Stimulated activated memory B cell treated with anti-CD40 and anti-IgM and Interleukin-4, amounts not matched to agents 10 μg/mL and 1 μg/mL and 100 μg/mL, for 72 hours (primary cell): Measurements from ENCODE around the gene MAGEC2.

Source experiments
- ATAC-seq: fragments of 150-1000 bp; cut with Tn5 transposase; 2 replicates; pipeline ENCODE4 v1.10.0; 2021
- H3K27ac Mint-ChIP-seq: one replicate; pipeline ENCODE4 v1.8.0; 2022; ENCODE audit warnings: mild to moderate bottlenecking, mixed read lengths
- H3K27me3 Mint-ChIP-seq: one replicate; pipeline ENCODE4 v1.8.0; 2022; ENCODE audit warnings: mixed read lengths
- H3K36me3 Mint-ChIP-seq: one replicate; pipeline ENCODE4 v1.8.0; 2022; ENCODE audit warnings: mixed read lengths
- H3K4me1 Mint-ChIP-seq: one replicate; pipeline ENCODE4 v1.8.0; 2022; ENCODE audit warnings: mixed read lengths
- H3K4me3 Mint-ChIP-seq: one replicate; pipeline ENCODE4 v1.8.0; 2022; ENCODE audit warnings: mild to moderate bottlenecking, moderate library complexity, mixed read lengths
- H3K9me3 Mint-ChIP-seq: one replicate; pipeline ENCODE4 v1.8.0; 2022; ENCODE audit warnings: mixed read lengths

The MAGEC2 gene, protein sequence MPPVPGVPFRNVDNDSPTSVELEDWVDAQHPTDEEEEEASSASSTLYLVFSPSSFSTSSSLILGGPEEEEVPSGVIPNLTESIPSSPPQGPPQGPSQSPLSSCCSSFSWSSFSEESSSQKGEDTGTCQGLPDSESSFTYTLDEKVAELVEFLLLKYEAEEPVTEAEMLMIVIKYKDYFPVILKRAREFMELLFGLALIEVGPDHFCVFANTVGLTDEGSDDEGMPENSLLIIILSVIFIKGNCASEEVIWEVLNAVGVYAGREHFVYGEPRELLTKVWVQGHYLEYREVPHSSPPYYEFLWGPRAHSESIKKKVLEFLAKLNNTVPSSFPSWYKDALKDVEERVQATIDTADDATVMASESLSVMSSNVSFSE

DNA sequence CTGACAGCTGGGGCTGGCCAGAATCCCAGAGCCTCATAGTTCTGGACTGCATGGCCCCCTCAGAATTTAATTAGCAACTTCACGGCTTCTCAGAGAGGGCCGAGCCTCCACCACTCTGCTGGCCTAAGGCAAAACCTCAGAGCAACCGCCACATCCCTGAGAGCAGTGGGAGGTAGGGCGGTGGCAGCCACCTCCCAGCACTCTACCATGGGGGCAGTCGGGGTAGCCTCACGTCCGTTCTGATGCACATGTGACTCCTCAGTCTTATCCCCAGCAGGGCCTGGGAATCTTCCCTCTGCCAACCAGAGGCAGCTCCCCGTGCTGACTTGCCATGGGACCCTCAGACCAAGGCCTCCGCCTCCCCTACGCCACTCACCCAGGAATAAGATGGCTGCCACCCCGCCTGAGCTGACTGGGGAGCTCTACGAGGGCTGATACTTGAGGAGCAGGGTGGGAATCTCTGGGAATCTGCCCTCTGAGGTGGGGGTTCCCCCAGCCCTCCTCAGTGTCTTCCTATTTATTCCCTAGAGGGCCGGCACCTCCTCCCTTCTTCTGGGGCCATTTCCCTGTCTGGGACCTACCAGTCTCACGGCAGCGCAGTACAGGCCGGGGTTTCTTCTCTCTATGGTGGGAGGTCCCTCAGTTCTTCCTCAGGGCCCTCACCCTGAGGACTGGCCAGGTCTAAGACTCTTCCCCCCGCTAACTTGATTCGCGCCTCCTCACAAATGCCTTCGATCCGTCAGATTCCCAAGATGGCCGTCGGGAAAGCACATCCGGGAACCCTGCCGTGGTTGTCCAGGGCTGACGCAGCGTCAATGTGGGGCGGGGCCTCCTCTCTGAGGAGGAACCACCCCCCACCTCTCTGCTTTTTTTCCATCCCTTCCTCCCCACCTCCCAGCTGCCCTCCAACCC, at the start of gene MAGEC2:
Gene MAGEC2, minus strand, starts transcription at position 769 of the 912 bp plus-strand sequence. CDS start 1,303 bp downstream, outside the sequence.
- Mint-ChIP-seq H3K4me1 (no peaks in the 10 kb centered on the region), H3K27me3 (no peaks in the 10 kb centered on the region), H3K9me3 (no peaks in the 10 kb centered on the region), H3K4me3 (no peak within 1 kb of the TSS), H3K36me3 (no peaks in the 10 kb centered on the region), H3K27ac (no peak within 1 kb of the TSS)
- ATAC-seq = no peak

DNA sequence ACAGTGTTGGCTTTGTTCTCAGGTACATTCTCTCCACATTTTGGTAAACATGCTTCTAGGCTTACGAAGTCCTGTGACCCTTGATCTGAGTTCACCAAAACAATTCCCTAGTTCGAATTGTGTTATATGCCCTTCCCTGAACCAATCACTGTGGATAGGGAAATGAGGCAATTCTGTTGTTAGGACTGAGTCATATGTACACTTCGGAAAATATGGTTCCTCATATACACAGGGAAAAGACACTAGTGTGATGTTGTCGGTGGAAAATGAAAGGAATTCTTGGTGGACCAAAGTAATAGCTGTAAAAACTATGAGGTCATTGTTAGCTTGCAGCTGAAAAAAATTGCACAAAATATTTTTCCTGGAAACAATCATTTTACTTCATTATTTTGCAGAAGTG, 46.6 kb upstream of the MAGEC2 start:
- Mint-ChIP-seq H3K27ac (no peak overlapping the region), H3K4me1 (no peaks in the 10 kb centered on the region), H3K27me3 (no peaks in the 10 kb centered on the region), H3K36me3 (no peaks in the 10 kb centered on the region), H3K9me3 (peaks cover 3% of the 10 kb centered on the region), H3K4me3 (no peak overlapping the region)
- ATAC-seq = no peak

DNA sequence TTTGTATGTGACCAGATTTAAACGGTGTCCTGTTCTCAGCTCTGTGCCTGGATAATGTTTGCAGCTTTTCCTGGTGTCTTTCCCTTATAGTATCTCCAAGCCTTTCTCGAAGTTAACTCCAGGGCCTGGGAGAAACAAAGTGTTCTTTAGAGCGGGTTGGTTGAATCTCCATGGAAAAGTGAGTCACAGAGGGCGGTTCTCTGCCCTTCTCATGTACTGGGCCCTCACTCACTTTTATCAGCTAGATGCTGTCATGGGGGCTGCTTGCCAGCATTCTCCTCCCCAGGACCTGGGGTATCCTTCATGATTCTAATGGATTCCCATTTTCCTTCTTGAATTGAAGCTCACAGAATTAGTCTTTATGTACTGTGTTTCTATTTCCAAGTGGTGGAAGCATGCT, 46.1 kb upstream of the MAGEC2 start:
- no peaks in the 10 kb centered on the region for H3K4me1 Mint-ChIP-seq
- H3K9me3 Mint-ChIP-seq = peaks cover 3% of the 10 kb centered on the region
- H3K36me3 Mint-ChIP-seq = no peaks in the 10 kb centered on the region
- H3K27me3 Mint-ChIP-seq = no peaks in the 10 kb centered on the region
- no peak overlapping the region for H3K27ac Mint-ChIP-seq
- ATAC-seq = no peak
- no peak overlapping the region for H3K4me3 Mint-ChIP-seq

DNA sequence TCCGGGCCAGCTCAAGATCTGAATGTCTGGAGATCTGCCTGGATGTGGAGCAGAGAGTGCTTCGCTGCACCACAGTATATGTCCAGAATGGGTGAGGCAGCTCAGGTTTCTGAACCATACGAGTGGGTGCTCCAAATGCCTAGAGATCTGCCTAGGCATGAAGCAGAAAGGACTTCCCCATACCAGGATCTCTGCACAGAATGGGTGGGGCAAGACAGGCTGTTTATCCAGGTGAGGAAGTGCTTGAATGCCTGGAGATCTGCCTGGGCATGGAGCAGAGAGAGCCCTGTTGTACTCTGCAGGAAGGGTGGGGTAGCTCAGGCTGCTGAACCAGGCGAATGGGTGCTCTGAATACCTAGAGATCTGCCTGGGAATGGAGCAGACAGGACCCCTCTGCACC, 45.4 kb upstream of the MAGEC2 start:
- Mint-ChIP-seq H3K9me3 (peaks cover 3% of the 10 kb centered on the region), H3K4me3 (no peak overlapping the region), H3K36me3 (no peaks in the 10 kb centered on the region), H3K27ac (no peak overlapping the region), H3K4me1 (no peaks in the 10 kb centered on the region), H3K27me3 (no peaks in the 10 kb centered on the region)
- no peak for ATAC-seq

DNA sequence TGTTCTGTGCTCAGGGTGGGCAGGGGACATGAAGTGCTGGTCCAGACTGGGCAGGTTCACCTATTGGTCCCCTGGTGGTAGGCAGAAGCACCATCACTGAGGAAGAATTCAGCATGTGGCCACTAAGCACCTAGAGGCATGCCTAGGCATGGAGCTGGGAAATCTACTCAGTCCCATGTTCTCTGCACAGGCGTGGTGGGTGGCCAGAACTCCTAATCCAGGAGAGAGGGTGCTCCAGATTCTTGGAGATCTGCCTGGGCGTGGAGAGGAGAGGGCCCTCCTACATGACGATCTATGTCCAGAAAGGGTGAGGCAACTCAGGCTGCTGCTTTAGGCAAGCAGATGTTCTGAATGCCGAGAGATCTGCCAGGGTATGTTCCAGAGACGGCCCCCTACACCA, 44.6 kb upstream of the MAGEC2 start:
- Mint-ChIP-seq H3K36me3 (no peaks in the 10 kb centered on the region), H3K4me3 (no peak overlapping the region), H3K27ac (no peak overlapping the region), H3K4me1 (no peaks in the 10 kb centered on the region), H3K9me3 (peaks cover 3% of the 10 kb centered on the region), H3K27me3 (no peaks in the 10 kb centered on the region)
- no peak for ATAC-seq

DNA sequence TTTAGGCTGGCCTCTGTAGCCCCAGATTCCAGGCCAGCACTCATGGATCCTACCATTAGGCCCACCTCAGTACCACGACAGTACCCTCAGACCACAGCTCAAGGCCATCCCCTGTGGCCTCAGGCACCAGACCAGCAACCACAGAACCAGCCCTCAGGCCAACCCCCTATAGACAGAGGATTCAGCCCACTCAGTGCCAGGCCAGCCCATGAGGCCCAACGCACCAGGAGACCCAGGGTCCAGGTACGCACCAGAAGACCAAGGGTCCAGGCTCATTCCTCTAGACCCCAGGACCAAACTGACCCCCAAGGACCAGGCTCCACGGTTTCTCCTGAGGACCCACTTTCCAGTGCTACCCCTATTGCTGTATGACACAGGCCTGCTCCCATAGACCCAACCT, 39.5 kb upstream of the MAGEC2 start:
- no peaks in the 10 kb centered on the region for H3K9me3 Mint-ChIP-seq
- no peaks in the 10 kb centered on the region for H3K27me3 Mint-ChIP-seq
- ATAC-seq = no peak
- no peaks in the 10 kb centered on the region for H3K4me1 Mint-ChIP-seq
- H3K4me3 Mint-ChIP-seq = no peak overlapping the region
- H3K36me3 Mint-ChIP-seq = no peaks in the 10 kb centered on the region
- no peak overlapping the region for H3K27ac Mint-ChIP-seq

DNA sequence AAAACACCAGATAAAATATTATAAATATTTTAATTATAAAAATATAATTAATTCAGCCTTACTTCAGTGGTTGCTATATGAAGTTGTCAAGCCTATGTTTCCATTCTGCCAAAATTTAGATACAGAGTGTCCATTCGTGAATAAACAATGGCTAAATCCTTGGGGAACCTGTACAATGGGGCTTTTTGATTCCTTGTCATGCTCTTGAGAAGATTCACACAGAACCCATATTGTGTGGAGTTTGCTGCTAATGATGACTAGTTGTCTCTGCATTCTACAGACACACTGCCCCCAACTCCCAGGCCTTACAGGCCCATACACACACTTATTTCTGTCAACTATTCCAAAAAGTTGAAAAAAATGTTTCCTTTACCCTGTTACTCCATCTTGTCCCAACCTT, 33.4 kb upstream of the MAGEC2 start:
- H3K4me1 Mint-ChIP-seq = no peaks in the 10 kb centered on the region
- no peak for ATAC-seq
- peaks cover 4% of the 10 kb centered on the region for H3K9me3 Mint-ChIP-seq
- H3K27me3 Mint-ChIP-seq = no peaks in the 10 kb centered on the region
- no peak overlapping the region for H3K27ac Mint-ChIP-seq
- no peaks in the 10 kb centered on the region for H3K36me3 Mint-ChIP-seq
- no peak overlapping the region for H3K4me3 Mint-ChIP-seq

DNA sequence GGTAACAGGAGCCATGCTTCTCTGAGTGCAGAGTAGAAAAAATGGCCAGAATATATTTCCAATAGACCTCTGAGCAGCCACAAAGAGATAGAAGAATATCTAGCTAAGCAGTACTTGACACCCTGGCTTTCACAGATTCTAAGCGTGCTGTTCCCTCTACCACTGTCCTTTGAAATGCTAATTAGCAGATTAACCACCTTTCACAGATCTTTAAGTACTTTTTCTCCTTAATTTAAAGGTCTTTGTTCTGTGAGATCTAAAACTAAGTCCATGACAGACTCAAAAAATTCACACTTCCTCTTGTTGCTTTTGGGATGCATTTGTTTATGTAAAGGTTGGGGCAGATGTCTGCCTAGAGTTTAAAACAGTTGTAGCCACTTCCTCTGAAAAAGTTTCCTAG, 28.3 kb upstream of the MAGEC2 start:
- no peak overlapping the region for H3K27ac Mint-ChIP-seq
- H3K4me3 Mint-ChIP-seq = no peak overlapping the region
- H3K4me1 Mint-ChIP-seq = no peaks in the 10 kb centered on the region
- peaks cover 4% of the 10 kb centered on the region for H3K9me3 Mint-ChIP-seq
- no peak for ATAC-seq
- H3K27me3 Mint-ChIP-seq = no peaks in the 10 kb centered on the region
- no peaks in the 10 kb centered on the region for H3K36me3 Mint-ChIP-seq

DNA sequence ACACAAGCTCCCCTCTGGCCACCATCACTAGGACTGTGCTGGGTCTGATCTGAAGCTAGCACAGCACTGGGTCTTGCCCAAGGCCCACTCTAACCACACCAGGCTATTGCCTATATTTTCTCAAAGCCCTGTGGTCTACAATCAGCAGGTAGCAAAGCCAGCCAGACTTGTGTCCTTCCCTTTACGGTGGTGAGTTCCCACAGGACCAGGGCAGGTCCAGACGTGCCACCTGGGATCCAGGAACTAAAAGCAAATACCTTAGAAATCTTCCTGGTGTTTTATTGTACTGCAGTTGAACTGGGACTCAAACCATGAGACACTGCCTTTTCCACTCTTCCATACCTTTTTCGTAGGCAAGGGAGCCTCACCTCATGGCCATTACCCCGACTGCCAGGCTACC, 9.0 kb upstream of the MAGEC2 start:
- Mint-ChIP-seq H3K4me3 (no peak overlapping the region), H3K27ac (no peak overlapping the region), H3K4me1 (no peaks in the 10 kb centered on the region), H3K36me3 (no peaks in the 10 kb centered on the region), H3K27me3 (no peaks in the 10 kb centered on the region), H3K9me3 (no peaks in the 10 kb centered on the region)
- ATAC-seq = no peak

DNA sequence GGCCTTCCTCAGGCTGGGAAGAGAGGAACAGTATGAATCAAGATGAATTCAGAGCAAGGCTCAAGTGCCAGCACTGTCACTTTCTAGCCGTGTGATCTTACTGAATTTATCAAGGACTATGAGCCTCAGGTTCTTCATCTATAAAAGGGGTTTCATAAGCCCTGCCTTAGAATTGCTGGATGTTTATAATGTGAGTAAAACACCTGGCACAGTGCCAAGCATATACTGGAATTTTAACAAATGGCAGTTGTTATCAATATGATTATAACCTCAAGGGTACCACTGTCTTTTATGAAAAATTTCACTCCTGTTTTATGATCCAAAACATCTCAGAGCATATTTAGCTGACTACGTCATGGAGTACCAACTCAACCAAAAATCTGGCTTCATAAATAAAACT, 4.0 kb downstream of the MAGEC2 start:
- H3K27ac Mint-ChIP-seq = no peak overlapping the region
- no peaks in the 10 kb centered on the region for H3K27me3 Mint-ChIP-seq
- ATAC-seq = no peak
- H3K36me3 Mint-ChIP-seq = no peaks in the 10 kb centered on the region
- H3K4me3 Mint-ChIP-seq = no peak overlapping the region
- no peaks in the 10 kb centered on the region for H3K4me1 Mint-ChIP-seq
- peaks cover 3% of the 10 kb centered on the region for H3K9me3 Mint-ChIP-seq

DNA sequence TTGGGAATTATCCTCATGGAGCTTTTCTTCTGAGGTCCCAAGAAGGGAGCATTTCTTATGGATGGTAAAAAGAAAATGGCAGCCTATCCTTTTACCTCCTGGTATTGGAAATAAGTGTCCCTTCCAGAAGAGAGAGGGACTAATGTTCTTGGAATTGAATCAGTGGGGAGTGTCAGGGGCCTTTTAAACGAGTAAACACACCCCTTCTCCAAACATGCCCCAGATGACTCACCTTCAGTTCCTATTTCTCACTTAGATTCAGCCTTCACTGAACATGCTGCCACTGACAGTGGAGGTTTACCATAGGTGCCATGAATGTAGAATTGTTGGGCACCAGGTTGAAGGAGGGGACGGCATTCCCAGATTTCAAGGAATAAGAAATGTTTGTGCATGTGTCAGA, 19.0 kb downstream of the MAGEC2 start:
- H3K4me3 Mint-ChIP-seq = no peak overlapping the region
- ATAC-seq = no peak
- peaks cover 2% of the 10 kb centered on the region for H3K9me3 Mint-ChIP-seq
- H3K4me1 Mint-ChIP-seq = no peaks in the 10 kb centered on the region
- H3K27me3 Mint-ChIP-seq = no peaks in the 10 kb centered on the region
- no peak overlapping the region for H3K27ac Mint-ChIP-seq
- no peaks in the 10 kb centered on the region for H3K36me3 Mint-ChIP-seq

DNA sequence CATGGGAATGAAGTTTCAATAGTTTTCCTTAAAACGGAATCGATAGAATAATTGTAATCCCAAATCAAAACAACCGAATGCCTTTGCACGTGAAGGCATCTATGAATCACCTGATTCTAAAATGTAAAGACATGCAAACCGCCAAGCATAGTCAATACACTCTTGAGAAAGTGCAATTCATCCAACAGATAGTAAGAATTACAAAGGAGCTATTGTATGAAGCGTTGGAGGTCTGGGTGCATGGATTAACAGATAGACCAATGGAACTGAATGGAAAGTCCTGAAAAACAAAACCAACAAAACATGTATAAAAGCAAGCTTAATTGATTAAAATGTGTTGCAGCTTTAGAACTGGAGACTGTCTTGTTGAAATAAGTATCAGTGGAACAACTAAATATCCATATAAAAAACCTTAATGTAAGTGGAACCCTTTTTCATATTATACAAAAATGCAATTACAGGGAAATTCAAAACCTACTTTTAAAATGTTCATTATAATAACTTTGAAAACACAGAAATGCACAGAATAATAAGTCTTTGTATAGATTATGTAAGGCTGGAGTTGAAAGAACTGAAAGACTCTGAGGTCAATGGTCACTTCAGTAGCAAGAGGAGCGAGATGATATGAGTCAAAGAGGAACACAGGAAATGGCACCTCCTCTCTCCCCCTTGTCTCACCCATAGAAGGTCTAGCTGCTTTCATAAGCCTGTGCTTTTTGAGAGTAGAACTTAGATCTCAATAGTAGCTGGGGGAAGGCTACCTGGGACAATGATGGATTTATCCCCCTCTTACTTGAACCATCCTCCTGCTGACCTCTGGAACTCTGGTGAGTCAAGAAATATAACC, 20.1 kb downstream of the MAGEC2 start:
- no peak for ATAC-seq
- no peaks in the 10 kb centered on the region for H3K36me3 Mint-ChIP-seq
- no peaks in the 10 kb centered on the region for H3K27me3 Mint-ChIP-seq
- H3K4me3 Mint-ChIP-seq = no peak overlapping the region
- no peaks in the 10 kb centered on the region for H3K4me1 Mint-ChIP-seq
- H3K9me3 Mint-ChIP-seq = peaks cover 2% of the 10 kb centered on the region
- no peak overlapping the region for H3K27ac Mint-ChIP-seq

DNA sequence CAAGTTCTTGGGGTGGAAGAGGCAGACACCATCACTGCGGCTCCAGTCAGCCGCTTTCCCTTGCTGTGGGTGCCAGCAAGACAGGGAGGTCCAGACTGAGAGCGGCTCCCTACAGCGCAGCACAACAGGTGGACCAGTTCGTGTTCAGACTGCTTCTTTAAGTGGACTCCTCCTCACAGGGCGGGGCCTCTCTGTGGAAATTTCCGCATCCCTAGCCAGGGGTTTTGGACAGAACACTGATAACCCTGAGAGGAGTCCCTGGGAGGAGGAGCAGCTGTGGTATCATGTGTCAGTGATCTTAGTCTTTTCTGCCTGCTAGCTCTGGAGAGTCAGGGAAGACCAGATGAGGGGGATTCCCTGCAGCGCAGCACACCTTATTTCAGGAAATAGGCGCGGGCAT, 48.5 kb downstream of the MAGEC2 start:
- H3K4me1 Mint-ChIP-seq = no peaks in the 10 kb centered on the region
- no peak overlapping the region for H3K27ac Mint-ChIP-seq
- peaks cover 3% of the 10 kb centered on the region for H3K9me3 Mint-ChIP-seq
- H3K4me3 Mint-ChIP-seq = no peak overlapping the region
- no peak for ATAC-seq
- H3K36me3 Mint-ChIP-seq = no peaks in the 10 kb centered on the region
- H3K27me3 Mint-ChIP-seq = no peaks in the 10 kb centered on the region
